ENCODE measurements around the gene UNC5A.

UNC5A gene

DNA sequence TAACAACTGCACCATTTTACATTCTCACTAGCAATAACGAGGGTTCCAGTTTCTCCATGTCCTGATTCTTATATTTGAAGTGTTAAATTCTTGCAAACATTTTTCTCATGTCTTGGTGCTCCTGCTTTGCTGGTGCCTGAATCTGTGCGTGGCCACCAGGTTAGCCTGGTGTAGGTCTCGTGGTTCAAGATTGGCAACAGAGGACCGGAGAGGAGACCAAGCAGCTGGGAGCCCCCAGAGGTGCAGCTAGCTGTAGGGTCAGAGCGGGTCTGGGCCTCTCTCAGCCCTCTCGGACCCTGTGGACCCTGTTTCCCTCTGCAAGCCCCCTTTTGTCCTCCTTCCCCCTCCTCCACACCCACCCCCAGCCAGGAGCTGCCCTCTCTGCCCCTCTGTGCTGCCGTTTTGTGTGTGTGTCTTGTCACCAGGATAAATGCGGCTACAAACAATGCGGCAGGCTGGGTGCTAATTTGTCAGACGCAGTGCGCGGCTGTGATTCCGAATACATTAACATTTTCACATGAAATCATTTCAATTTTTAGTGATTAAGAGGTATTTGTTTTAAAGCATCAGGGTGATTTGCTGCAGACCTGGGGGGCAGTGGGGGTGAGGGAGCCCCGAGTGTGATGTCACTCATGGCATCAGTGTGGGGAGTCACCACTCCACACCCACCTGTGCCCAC is 17.5 kb downstream of the UNC5A start:
- no peak overlapping the region for H3K18ac ChIP-seq (ENCODE audit: low read length)
- H2BK120ac ChIP-seq (ENCODE audit: low read depth, low read length), result no peak overlapping the region
- H3K4me3 ChIP-seq (ENCODE audit: low read length), result no peak overlapping the region

GRCh38 chr5:176829320-176829719 is 19.0 kb downstream of the UNC5A start:
- H3K27me3 ChIP-seq (ENCODE audit: insufficient read depth, low read length, poor library complexity), result no peaks in the 10 kb centered on the region
- no peak overlapping the region for H3K27ac ChIP-seq (ENCODE audit: low read depth, low read length)
- H2BK5ac ChIP-seq (ENCODE audit: low read length), result no peak overlapping the region
- H4K5ac ChIP-seq (ENCODE audit: low read length), result no peak overlapping the region
- H3K9ac ChIP-seq (ENCODE audit: low read length), result no peak overlapping the region
- H3K56ac ChIP-seq (ENCODE audit: low read length), result no peak overlapping the region
- H3K4ac ChIP-seq (ENCODE audit: low read depth, low read length), result no peak overlapping the region
- no peak overlapping the region for H3K4me2 ChIP-seq (ENCODE audit: low read length)
- no peaks in the 10 kb centered on the region for H3K79me1 ChIP-seq (ENCODE audit: low read length)
- H3K4me1 ChIP-seq (ENCODE audit: control insufficient read depth, low read depth, low read length), result no peaks in the 10 kb centered on the region
- no peak overlapping the region for H2AK5ac ChIP-seq (ENCODE audit: low read length)
- no peak overlapping the region for H2BK120ac ChIP-seq (ENCODE audit: low read depth, low read length)
- no peaks in the 10 kb centered on the region for H3K36me3 ChIP-seq (ENCODE audit: control insufficient read depth, insufficient read depth, low read length)
- 100% methylated on average over 1 of the region's 2 CpGs for WGBS (ENCODE audit: extremely low coverage, insufficient coverage, low lambda C conversion rate)
- no peaks in the 10 kb centered on the region for H3K79me2 ChIP-seq (ENCODE audit: control insufficient read depth, insufficient read depth, low read length)
- no peak overlapping the region for H4K8ac ChIP-seq (ENCODE audit: low read depth, low read length)
- no peak overlapping the region for H3K18ac ChIP-seq (ENCODE audit: low read length)
- no peak overlapping the region for H3K4me3 ChIP-seq (ENCODE audit: low read length)
- H2BK15ac ChIP-seq (replicated peaks; ENCODE audit: low read depth), result no peak overlapping the region
- no peak for DNase-seq
- no peak overlapping the region for H3K23ac ChIP-seq (ENCODE audit: low read length)

More for the DNA sequence above, 17.5 kb downstream of the UNC5A start:
- H3K9ac ChIP-seq (ENCODE audit: low read length), result no peak overlapping the region
- H4K5ac ChIP-seq (ENCODE audit: low read length), result no peak overlapping the region
- H3K27ac ChIP-seq (ENCODE audit: low read depth, low read length), result no peak overlapping the region
- H3K23ac ChIP-seq (ENCODE audit: low read length), result no peak overlapping the region
- H3K4ac ChIP-seq (ENCODE audit: low read depth, low read length), result no peak overlapping the region
- H2BK15ac ChIP-seq (replicated peaks; ENCODE audit: low read depth), result no peak overlapping the region
- no CpG with 5 or more reads among the region's 14 CpGs for WGBS (ENCODE audit: extremely low coverage, insufficient coverage, low lambda C conversion rate)
- no peak overlapping the region for H2BK5ac ChIP-seq (ENCODE audit: low read length)
- DNase-seq, result no peak
- H3K27me3 ChIP-seq (ENCODE audit: insufficient read depth, low read length, poor library complexity), result no peaks in the 10 kb centered on the region
- no peaks in the 10 kb centered on the region for H3K79me2 ChIP-seq (ENCODE audit: control insufficient read depth, insufficient read depth, low read length)
- H2AK5ac ChIP-seq (ENCODE audit: low read length), result no peak overlapping the region
- no peak overlapping the region for H4K8ac ChIP-seq (ENCODE audit: low read depth, low read length)
- no peaks in the 10 kb centered on the region for H3K36me3 ChIP-seq (ENCODE audit: control insufficient read depth, insufficient read depth, low read length)
- H3K4me2 ChIP-seq (ENCODE audit: low read length), result no peak overlapping the region
- no peaks in the 10 kb centered on the region for H3K79me1 ChIP-seq (ENCODE audit: low read length)
- no peak overlapping the region for H3K56ac ChIP-seq (ENCODE audit: low read length)
- H3K4me1 ChIP-seq (ENCODE audit: control insufficient read depth, low read depth, low read length), result no peaks in the 10 kb centered on the region

DNA sequence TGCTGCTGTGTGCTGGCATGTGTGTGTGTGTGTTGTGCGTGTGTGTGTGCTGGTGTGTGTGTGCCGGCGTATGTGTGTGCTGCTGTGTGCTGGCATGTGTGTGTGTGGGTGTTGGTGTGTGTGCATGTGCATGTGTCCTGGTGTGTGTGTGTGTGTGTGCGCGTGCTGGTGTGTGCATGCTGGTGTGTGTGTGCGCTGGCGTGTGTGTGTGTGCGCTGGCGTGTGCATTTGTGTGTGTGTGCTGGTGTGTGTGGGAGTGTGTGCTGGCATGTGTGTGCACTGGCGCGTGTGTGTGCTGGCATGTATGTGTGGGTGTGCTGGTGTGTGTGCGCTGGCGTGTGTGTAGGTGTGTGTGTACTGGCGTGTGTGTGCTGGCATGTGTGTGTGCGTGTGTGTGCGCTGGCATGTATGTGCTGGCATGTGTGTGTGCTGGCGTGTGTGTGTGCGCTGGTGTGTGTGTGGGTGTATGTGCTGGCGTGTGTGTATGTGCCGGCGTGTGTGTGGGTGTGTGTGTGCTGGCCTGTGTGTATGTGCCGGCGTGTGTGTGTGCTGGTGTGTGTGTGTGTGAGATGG is 20.1 kb downstream of the UNC5A start:
- Histone ChIP-seq H3K4me1 (ENCODE audit: control insufficient read depth, low read depth, low read length) (no peaks in the 10 kb centered on the region), H3K36me3 (ENCODE audit: control insufficient read depth, insufficient read depth, low read length) (no peaks in the 10 kb centered on the region), H3K9ac (ENCODE audit: low read length) (no peak overlapping the region), H3K4ac (ENCODE audit: low read depth, low read length) (no peak overlapping the region), H3K27me3 (ENCODE audit: insufficient read depth, low read length, poor library complexity) (no peaks in the 10 kb centered on the region), H2AK5ac (ENCODE audit: low read length) (no peak overlapping the region), H4K5ac (ENCODE audit: low read length) (no peak overlapping the region), H3K56ac (ENCODE audit: low read length) (no peak overlapping the region), H2BK120ac (ENCODE audit: low read depth, low read length) (no peak overlapping the region), H3K18ac (ENCODE audit: low read length) (no peak overlapping the region), H3K4me3 (ENCODE audit: low read length) (no peak overlapping the region), H3K79me2 (ENCODE audit: control insufficient read depth, insufficient read depth, low read length) (no peaks in the 10 kb centered on the region), H3K23ac (ENCODE audit: low read length) (no peak overlapping the region), H4K8ac (ENCODE audit: low read depth, low read length) (no peak overlapping the region), H2BK15ac (replicated peaks; ENCODE audit: low read depth) (no peak overlapping the region), H3K4me2 (ENCODE audit: low read length) (no peak overlapping the region), H2BK5ac (ENCODE audit: low read length) (no peak overlapping the region), H3K79me1 (ENCODE audit: low read length) (no peaks in the 10 kb centered on the region), H3K27ac (ENCODE audit: low read depth, low read length) (no peak overlapping the region)
- DNase-seq, result no peak
- WGBS (ENCODE audit: extremely low coverage, insufficient coverage, low lambda C conversion rate), result no CpG with 5 or more reads among the region's 23 CpGs

- no peak overlapping the region for H4K8ac ChIP-seq (ENCODE audit: low read depth, low read length)
- H3K18ac ChIP-seq (ENCODE audit: low read length), result no peak overlapping the region
- H3K4me3 ChIP-seq (ENCODE audit: low read length), result no peak overlapping the region
- H3K27ac ChIP-seq (ENCODE audit: low read depth, low read length), result no peak overlapping the region
- H2BK120ac ChIP-seq (ENCODE audit: low read depth, low read length), result no peak overlapping the region
- H3K36me3 ChIP-seq (ENCODE audit: control insufficient read depth, insufficient read depth, low read length), result no peaks in the 10 kb centered on the region
- H2AK5ac ChIP-seq (ENCODE audit: low read length), result no peak overlapping the region
- H3K56ac ChIP-seq (ENCODE audit: low read length), result no peak overlapping the region
- H2BK5ac ChIP-seq (ENCODE audit: low read length), result no peak overlapping the region
- H3K79me2 ChIP-seq (ENCODE audit: control insufficient read depth, insufficient read depth, low read length), result no peaks in the 10 kb centered on the region
- H3K79me1 ChIP-seq (ENCODE audit: low read length), result no peaks in the 10 kb centered on the region
- WGBS (ENCODE audit: extremely low coverage, insufficient coverage, low lambda C conversion rate), result no CpG with 5 or more reads among the region's 9 CpGs
- no peak overlapping the region for H3K23ac ChIP-seq (ENCODE audit: low read length)
- H3K4me1 ChIP-seq (ENCODE audit: control insufficient read depth, low read depth, low read length), result no peaks in the 10 kb centered on the region
- H3K4me2 ChIP-seq (ENCODE audit: low read length), result no peak overlapping the region
- H3K4ac ChIP-seq (ENCODE audit: low read depth, low read length), result no peak overlapping the region
- H3K9ac ChIP-seq (ENCODE audit: low read length), result no peak overlapping the region
- DNase-seq, result no peak
- H2BK15ac ChIP-seq (replicated peaks; ENCODE audit: low read depth), result no peak overlapping the region
- no peaks in the 10 kb centered on the region for H3K27me3 ChIP-seq (ENCODE audit: insufficient read depth, low read length, poor library complexity)
- no peak overlapping the region for H4K5ac ChIP-seq (ENCODE audit: low read length)
These were observed 20.6 kb downstream of the UNC5A start for GRCh38 chr5:176830995-176831423.

DNA sequence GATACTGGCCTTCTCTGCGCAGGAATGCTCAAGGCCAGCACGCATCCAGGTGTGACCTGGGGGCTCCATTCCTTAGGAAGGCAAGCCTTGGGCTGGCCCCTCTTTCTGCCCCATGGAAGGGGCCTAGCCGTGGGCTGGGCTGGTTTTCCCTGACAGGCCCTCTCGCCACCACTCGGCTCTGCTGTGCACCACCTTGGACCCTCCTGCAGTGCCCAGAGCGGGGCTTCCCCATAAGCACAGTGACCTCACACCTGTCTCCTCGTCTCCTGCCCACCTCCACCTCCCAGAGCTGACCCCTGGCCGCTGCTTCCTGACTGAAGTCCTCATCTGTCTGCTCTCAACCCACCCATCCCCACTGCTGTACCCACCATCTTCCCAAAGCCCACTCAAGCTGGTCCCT is 21.1 kb downstream of the UNC5A start:
- Histone ChIP-seq H3K4me3 (ENCODE audit: low read length) (no peak overlapping the region), H2AK5ac (ENCODE audit: low read length) (no peak overlapping the region), H2BK5ac (ENCODE audit: low read length) (no peak overlapping the region), H3K4me2 (ENCODE audit: low read length) (no peak overlapping the region), H3K56ac (ENCODE audit: low read length) (no peak overlapping the region), H2BK120ac (ENCODE audit: low read depth, low read length) (no peak overlapping the region), H3K23ac (ENCODE audit: low read length) (no peak overlapping the region), H3K27ac (ENCODE audit: low read depth, low read length) (no peak overlapping the region), H3K79me1 (ENCODE audit: low read length) (no peaks in the 10 kb centered on the region), H3K79me2 (ENCODE audit: control insufficient read depth, insufficient read depth, low read length) (no peaks in the 10 kb centered on the region), H3K4ac (ENCODE audit: low read depth, low read length) (no peak overlapping the region), H3K4me1 (ENCODE audit: control insufficient read depth, low read depth, low read length) (no peaks in the 10 kb centered on the region), H4K5ac (ENCODE audit: low read length) (no peak overlapping the region), H4K8ac (ENCODE audit: low read depth, low read length) (no peak overlapping the region), H2BK15ac (replicated peaks; ENCODE audit: low read depth) (no peak overlapping the region), H3K27me3 (ENCODE audit: insufficient read depth, low read length, poor library complexity) (no peaks in the 10 kb centered on the region), H3K36me3 (ENCODE audit: control insufficient read depth, insufficient read depth, low read length) (no peaks in the 10 kb centered on the region), H3K18ac (ENCODE audit: low read length) (no peak overlapping the region), H3K9ac (ENCODE audit: low read length) (no peak overlapping the region)
- WGBS (ENCODE audit: extremely low coverage, insufficient coverage, low lambda C conversion rate), result no CpG with 5 or more reads among the region's 8 CpGs
- no peak for DNase-seq

- no peak overlapping the region for H3K4me3 ChIP-seq (ENCODE audit: low read length)
- H4K8ac ChIP-seq (ENCODE audit: low read depth, low read length), result no peak overlapping the region
- no peak overlapping the region for H3K18ac ChIP-seq (ENCODE audit: low read length)
- no peak overlapping the region for H2AK5ac ChIP-seq (ENCODE audit: low read length)
- no peaks in the 10 kb centered on the region for H3K27me3 ChIP-seq (ENCODE audit: insufficient read depth, low read length, poor library complexity)
- H3K4me1 ChIP-seq (ENCODE audit: control insufficient read depth, low read depth, low read length), result no peaks in the 10 kb centered on the region
- H3K23ac ChIP-seq (ENCODE audit: low read length), result no peak overlapping the region
- H3K79me1 ChIP-seq (ENCODE audit: low read length), result no peaks in the 10 kb centered on the region
- no peak overlapping the region for H2BK120ac ChIP-seq (ENCODE audit: low read depth, low read length)
- H3K56ac ChIP-seq (ENCODE audit: low read length), result no peak overlapping the region
- no peak for DNase-seq
- no peak overlapping the region for H3K9ac ChIP-seq (ENCODE audit: low read length)
- H3K36me3 ChIP-seq (ENCODE audit: control insufficient read depth, insufficient read depth, low read length), result no peaks in the 10 kb centered on the region
- WGBS (ENCODE audit: extremely low coverage, insufficient coverage, low lambda C conversion rate), result no CpG with 5 or more reads among the region's 6 CpGs
- H3K4me2 ChIP-seq (ENCODE audit: low read length), result no peak overlapping the region
- H3K79me2 ChIP-seq (ENCODE audit: control insufficient read depth, insufficient read depth, low read length), result no peaks in the 10 kb centered on the region
- H4K5ac ChIP-seq (ENCODE audit: low read length), result no peak overlapping the region
- no peak overlapping the region for H2BK15ac ChIP-seq (replicated peaks; ENCODE audit: low read depth)
- H3K27ac ChIP-seq (ENCODE audit: low read depth, low read length), result no peak overlapping the region
- no peak overlapping the region for H2BK5ac ChIP-seq (ENCODE audit: low read length)
- no peak overlapping the region for H3K4ac ChIP-seq (ENCODE audit: low read depth, low read length)
These were observed 21.8 kb downstream of the UNC5A start for GRCh38 chr5:176832162-176832561.
